ENCODE results near the gene RANBP3. TPM values are rescaled to one million over a fixed set of nuclear protein-coding genes. Genes with fewer than 3 reads are reported as not detected.

Gene RANBP3
- total RNA-seq, 2 experiments from 2014 or later: 74.3 to 87.5 TPM

DNA sequence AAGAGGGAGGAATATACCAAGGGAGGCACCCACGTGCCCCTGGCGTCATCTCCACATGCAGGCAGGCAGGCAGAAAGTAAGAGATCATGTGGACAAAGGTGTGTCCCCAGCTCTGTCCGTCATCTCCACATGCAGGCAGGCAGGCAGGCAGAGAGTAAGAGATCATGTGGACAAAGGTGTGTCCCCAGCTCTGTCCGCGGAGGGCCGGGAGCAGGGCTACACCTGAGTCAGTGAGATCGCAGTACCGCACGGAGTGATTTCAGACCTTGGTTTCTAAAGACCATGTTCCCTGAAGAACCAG, 41.7 kb downstream of the RANBP3 start:
- Mint-ChIP-seq H3K36me3 (ENCODE audit: low read depth) (peaks cover 13% of the 10 kb centered on the region), H3K27me3 (no peaks in the 10 kb centered on the region), H3K4me1 (ENCODE audit: low read depth) (no peaks in the 10 kb centered on the region), H3K4me3 (no peak overlapping the region), H3K9me3 (no peaks in the 10 kb centered on the region), H3K27ac (no peak overlapping the region)
- ATAC-seq (no peak), DNase-seq (no peak)
- TF ChIP-seq, protein P1, sequence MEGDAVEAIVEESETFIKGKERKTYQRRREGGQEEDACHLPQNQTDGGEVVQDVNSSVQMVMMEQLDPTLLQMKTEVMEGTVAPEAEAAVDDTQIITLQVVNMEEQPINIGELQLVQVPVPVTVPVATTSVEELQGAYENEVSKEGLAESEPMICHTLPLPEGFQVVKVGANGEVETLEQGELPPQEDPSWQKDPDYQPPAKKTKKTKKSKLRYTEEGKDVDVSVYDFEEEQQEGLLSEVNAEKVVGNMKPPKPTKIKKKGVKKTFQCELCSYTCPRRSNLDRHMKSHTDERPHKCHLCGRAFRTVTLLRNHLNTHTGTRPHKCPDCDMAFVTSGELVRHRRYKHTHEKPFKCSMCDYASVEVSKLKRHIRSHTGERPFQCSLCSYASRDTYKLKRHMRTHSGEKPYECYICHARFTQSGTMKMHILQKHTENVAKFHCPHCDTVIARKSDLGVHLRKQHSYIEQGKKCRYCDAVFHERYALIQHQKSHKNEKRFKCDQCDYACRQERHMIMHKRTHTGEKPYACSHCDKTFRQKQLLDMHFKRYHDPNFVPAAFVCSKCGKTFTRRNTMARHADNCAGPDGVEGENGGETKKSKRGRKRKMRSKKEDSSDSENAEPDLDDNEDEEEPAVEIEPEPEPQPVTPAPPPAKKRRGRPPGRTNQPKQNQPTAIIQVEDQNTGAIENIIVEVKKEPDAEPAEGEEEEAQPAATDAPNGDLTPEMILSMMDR (IDR thresholded peaks at IDR 0.05): no peak
- intact Hi-C loops (cut with micrococcal nuclease): no loop called here
- POLR2A ChIA-PET: no interaction called here
- CTCF ChIA-PET: no interaction called here

DNA sequence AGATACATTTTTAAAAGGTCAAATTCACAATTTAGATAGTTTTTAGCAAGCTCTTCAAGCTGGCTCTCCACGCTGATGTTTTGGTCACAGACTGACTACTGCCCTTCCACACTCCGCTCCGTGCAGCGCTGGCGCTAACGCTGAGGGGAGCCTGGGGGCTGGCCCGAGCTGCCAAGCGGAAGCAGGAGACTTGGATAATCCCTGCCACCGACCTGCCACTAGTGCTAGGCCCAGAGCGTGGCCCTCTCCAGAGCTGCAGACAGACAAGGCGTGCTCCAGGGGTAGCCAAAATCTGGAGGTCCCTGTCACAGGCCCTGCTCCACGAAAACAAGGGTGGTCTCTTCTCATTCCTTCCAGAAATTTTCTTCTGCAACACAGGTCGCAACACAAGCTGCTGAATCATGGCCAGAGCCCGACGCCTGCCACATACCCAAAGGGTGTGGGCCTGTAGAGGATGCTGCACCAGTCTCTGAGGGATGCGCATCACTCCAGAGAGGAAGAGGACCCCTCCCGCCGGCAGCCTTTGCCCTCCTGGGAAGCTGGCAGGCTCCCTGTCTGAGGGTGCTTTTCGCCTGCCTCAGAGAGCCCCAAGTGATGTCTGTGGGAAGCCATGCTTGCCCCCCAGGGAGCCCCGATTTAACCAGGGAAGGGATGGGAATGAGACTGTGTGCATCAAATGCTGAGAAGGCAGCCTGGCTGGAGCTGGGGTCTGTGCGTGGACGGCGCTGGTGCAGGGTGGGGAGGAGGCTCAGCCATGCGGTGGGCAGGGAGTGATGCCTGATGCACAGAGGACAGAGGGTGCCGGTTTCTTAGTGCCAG, 42.3 kb downstream of the RANBP3 start:
- Mint-ChIP-seq H3K9me3 (no peaks in the 10 kb centered on the region), H3K27ac (no peak overlapping the region), H3K27me3 (no peaks in the 10 kb centered on the region), H3K4me3 (no peak overlapping the region), H3K36me3 (ENCODE audit: low read depth) (peaks cover 15% of the 10 kb centered on the region), H3K4me1 (ENCODE audit: low read depth) (no peaks in the 10 kb centered on the region)
- CTCF ChIA-PET: no interaction called here
- TF ChIP-seq, protein P1 (IDR thresholded peaks at IDR 0.05): no peak
- DNase-seq (no peak), ATAC-seq (no peak)
- intact Hi-C loops (cut with micrococcal nuclease): no loop called here
- POLR2A ChIA-PET: interaction anchor here (0.6 kb wide), 1 partner anchor 35 kb away, joined by 4 read pairs; no protein-coding TSS in a partner anchor

DNA sequence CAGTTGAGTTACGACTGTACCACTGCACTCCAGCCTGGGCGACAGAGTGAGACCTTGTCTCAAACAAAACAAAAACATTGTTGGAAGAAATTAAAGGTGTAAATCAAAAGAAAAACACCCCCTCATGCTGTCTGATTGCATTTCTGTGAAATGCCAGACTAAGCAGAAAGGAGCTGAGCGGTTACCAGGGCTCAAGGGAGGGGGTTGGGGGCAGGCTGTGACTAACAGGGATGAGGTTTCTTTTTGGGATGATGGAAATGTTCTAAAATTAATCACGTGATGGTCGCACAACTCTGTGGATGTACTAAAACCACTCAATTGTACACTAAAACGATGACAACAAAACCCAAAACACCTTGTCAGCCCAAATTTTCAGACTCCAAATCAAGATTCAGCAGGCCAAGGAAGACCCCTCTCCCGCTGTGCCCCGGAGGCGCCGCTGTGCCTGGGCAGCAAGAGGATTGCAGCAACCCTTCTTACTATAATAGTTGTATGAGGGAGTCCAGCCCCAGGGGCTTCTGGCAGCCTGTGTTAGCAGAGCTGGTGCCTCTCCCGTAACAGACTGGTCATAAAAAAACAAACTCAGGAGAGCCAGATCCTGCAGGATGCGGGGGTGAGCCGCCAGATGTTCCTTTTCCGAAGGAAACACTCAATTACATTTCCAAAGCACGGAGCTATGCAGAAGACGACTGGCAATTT, 43.0 kb downstream of the RANBP3 start:
- no peak for ATAC-seq
- no peak overlapping the region for H3K4me3 Mint-ChIP-seq
- POLR2A ChIA-PET: no interaction called here

DNA sequence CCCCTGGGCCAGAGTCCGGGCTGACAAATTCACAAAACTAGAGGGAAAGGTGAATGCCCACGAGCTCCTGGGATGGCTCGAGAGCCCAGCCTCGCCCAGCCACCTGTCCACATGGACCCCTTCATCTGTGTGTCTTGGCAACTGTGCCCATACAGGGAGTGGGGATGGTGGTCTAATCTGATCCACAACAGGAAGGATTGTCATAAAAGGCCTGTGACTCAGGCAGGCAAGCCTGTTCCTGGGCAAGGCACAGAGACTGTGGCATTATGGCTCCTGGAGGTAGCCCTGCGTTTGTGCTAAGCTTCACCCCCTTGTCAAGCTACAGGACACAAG, 43.9 kb downstream of the RANBP3 start:
- Mint-ChIP-seq H3K9me3 (no peaks in the 10 kb centered on the region), H3K36me3 (ENCODE audit: low read depth) (peaks cover 11% of the 10 kb centered on the region), H3K27ac (no peak overlapping the region), H3K4me1 (ENCODE audit: low read depth) (no peaks in the 10 kb centered on the region), H3K4me3 (no peak overlapping the region), H3K27me3 (no peaks in the 10 kb centered on the region)
- no peak for DNase-seq
- ChIA-PET POLR2A (no interaction called here), CTCF (no interaction called here)
- no peak for ATAC-seq
- intact Hi-C loops (cut with micrococcal nuclease): no loop called here
- TF ChIP-seq, protein P1 (IDR thresholded peaks at IDR 0.05): no peak

More for the DNA sequence above, 43.0 kb downstream of the RANBP3 start:
- no peaks in the 10 kb centered on the region for H3K27me3 Mint-ChIP-seq
- TF ChIP-seq, protein P1 (IDR thresholded peaks at IDR 0.05): no peak
- no peaks in the 10 kb centered on the region for H3K9me3 Mint-ChIP-seq
- intact Hi-C loops (cut with micrococcal nuclease): no loop called here
- CTCF ChIA-PET: no interaction called here
- DNase-seq: no peak
- H3K27ac Mint-ChIP-seq: no peak overlapping the region
- peaks cover 15% of the 10 kb centered on the region for H3K36me3 Mint-ChIP-seq (ENCODE audit: low read depth)
- H3K4me1 Mint-ChIP-seq (ENCODE audit: low read depth): no peaks in the 10 kb centered on the region

DNA sequence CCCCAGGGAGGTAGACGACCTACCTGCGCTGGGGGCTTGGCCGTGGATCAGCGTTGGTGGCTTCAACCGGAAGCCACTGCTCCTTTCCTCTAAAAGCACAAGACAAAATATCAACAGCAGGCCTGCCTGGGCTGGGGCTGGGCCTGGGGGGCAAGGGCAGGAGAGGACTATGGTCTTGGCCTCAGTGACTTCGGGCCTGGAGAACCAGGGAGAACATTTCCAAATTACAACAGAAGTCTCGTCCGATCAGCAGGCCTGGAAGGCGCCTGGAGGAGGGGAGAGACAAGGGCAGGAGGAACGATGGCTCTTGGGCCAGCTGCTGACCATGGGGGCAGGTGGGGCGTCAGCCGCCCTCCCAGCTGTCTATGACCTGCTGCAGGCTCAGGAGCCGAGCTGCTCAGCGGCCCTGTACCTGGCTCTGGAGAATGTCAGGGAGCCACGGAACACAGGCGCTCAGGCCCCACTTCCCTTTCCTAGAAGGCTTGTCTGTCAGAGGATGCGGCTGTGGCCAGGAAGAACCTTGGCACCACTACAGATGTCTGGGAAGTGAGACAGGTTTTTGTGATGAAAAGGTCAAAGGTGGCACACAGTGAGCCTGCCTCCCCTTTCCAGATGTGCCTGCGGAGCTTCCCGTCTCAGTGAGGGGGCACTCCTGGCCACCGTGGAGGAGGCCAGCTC, 44.4 kb downstream of the RANBP3 start:
- ChIA-PET POLR2A (no interaction called here), CTCF (no interaction called here)
- Mint-ChIP-seq H3K9me3 (no peaks in the 10 kb centered on the region), H3K27me3 (no peaks in the 10 kb centered on the region), H3K36me3 (ENCODE audit: low read depth) (peaks cover 16% of the 10 kb centered on the region), H3K4me1 (ENCODE audit: low read depth) (no peaks in the 10 kb centered on the region), H3K4me3 (no peak overlapping the region), H3K27ac (no peak overlapping the region)
- DNase-seq: no peak
- TF ChIP-seq, protein P1 (IDR thresholded peaks at IDR 0.05): no peak
- intact Hi-C loops (cut with micrococcal nuclease): no loop called here
- ATAC-seq: no peak
